ENCODE data around the gene BBOX1. TPM values are rescaled to one million over a fixed set of nuclear protein-coding genes. Genes with fewer than 3 reads are reported as not detected.

Gene BBOX1
- total RNA-seq, 1 donor from 2014 or later, result 1.1 TPM

Other genes starting within 250 kb of the BBOX1 start
- 99.0 TPM for gene FIBIN, start 46.7 kb upstream of the BBOX1 start, total RNA-seq